Endometrium (tissue), 2 donors: ENCODE data around the gene ELK4.

Experiments used
- FAIRE-seq: peaks from 2 replicates; lab custom pipeline; 2012; peaks lifted over from hg19 to GRCh38; lab: Jason Lieb, UNC
- donor health status: control.
- donor health status: control.

The ELK4 gene

GRCh38 chr1:205595435-205595834 lies 36.4 kb downstream of the ELK4 start:
- no peak for FAIRE-seq

- FAIRE-seq = no peak
Observed at GRCh38 chr1:205594846-205595245, 37.0 kb downstream of the ELK4 start.

- FAIRE-seq = no peak
Observed at GRCh38 chr1:205593967-205594366, 37.8 kb downstream of the ELK4 start.

GRCh38 chr1:205593532-205593931 lies 38.3 kb downstream of the ELK4 start:
- FAIRE-seq = no peak

- FAIRE-seq = no peak
Observed at GRCh38 chr1:205592443-205593003, 39.3 kb downstream of the ELK4 start.

- no peak for FAIRE-seq
Observed at GRCh38 chr1:205591522-205592351, 40.1 kb downstream of the ELK4 start.

- no peak for FAIRE-seq
Observed at GRCh38 chr1:205590777-205591513, 40.9 kb downstream of the ELK4 start.

GRCh38 chr1:205590457-205590768 lies 41.4 kb downstream of the ELK4 start:
- no peak for FAIRE-seq

GRCh38 chr1:205589618-205590456 lies 42.0 kb downstream of the ELK4 start:
- FAIRE-seq = no peak

GRCh38 chr1:205589046-205589445 lies 42.8 kb downstream of the ELK4 start:
- FAIRE-seq = no peak

GRCh38 chr1:205588636-205589035 lies 43.2 kb downstream of the ELK4 start:
- FAIRE-seq = no peak

GRCh38 chr1:205587581-205587980 lies 44.2 kb downstream of the ELK4 start:
- no peak for FAIRE-seq

GRCh38 chr1:205585835-205586785 lies 45.7 kb downstream of the ELK4 start:
- FAIRE-seq = no peak

- no peak for FAIRE-seq
Observed at GRCh38 chr1:205585169-205585834, 46.5 kb downstream of the ELK4 start.

- no peak for FAIRE-seq
Observed at GRCh38 chr1:205584732-205585131, 47.1 kb downstream of the ELK4 start.

- no peak for FAIRE-seq
Observed at GRCh38 chr1:205583461-205584130, 48.2 kb downstream of the ELK4 start.

GRCh38 chr1:205582471-205583291 lies 49.1 kb downstream of the ELK4 start:
- FAIRE-seq = no peak

- no peak for FAIRE-seq
Observed at GRCh38 chr1:205582046-205582445, 49.8 kb downstream of the ELK4 start.

GRCh38 chr1:205581321-205581980 lies 50.4 kb downstream of the ELK4 start:
- no peak for FAIRE-seq
